HUES6 (cell line): ENCODE measurements around the gene GBX1.
A peak's percentile ranks its signal among the peaks of the same experiment; 100 is the strongest.

Experiments
- H3K27ac ChIP-seq: 2 replicates; pipeline ENCODE4 v1.7.0; 2013; ENCODE audit warnings: low read depth, mild to moderate bottlenecking, low read length, inconsistent platforms
- H3K27me3 ChIP-seq: 2 replicates; pipeline ENCODE4 v1.6.1; 2013; ENCODE audit warnings: low read length; ENCODE audit not compliant: control insufficient read depth, insufficient read depth
- H3K36me3 ChIP-seq: 2 replicates; pipeline ENCODE4 v1.6.1; 2013; ENCODE audit warnings: low read length; ENCODE audit not compliant: control insufficient read depth, insufficient read depth
- H3K4me1 ChIP-seq: 2 replicates; pipeline ENCODE4 v1.6.1; 2013; ENCODE audit warnings: low read length; ENCODE audit not compliant: control insufficient read depth, insufficient read depth
- H3K4me3 ChIP-seq: 2 replicates; pipeline ENCODE4 v1.5.1; 2013; ENCODE audit warnings: low read depth, low read length
- H3K9ac ChIP-seq: one replicate; pipeline ENCODE4 v1.6.1; 2013; ENCODE audit warnings: mild to moderate bottlenecking, low read length
- H3K9me3 ChIP-seq: 2 replicates; pipeline ENCODE4 v1.6.1; 2013; ENCODE audit warnings: low read depth, low read length; ENCODE audit not compliant: control insufficient read depth, insufficient read depth

GBX1 gene

DNA sequence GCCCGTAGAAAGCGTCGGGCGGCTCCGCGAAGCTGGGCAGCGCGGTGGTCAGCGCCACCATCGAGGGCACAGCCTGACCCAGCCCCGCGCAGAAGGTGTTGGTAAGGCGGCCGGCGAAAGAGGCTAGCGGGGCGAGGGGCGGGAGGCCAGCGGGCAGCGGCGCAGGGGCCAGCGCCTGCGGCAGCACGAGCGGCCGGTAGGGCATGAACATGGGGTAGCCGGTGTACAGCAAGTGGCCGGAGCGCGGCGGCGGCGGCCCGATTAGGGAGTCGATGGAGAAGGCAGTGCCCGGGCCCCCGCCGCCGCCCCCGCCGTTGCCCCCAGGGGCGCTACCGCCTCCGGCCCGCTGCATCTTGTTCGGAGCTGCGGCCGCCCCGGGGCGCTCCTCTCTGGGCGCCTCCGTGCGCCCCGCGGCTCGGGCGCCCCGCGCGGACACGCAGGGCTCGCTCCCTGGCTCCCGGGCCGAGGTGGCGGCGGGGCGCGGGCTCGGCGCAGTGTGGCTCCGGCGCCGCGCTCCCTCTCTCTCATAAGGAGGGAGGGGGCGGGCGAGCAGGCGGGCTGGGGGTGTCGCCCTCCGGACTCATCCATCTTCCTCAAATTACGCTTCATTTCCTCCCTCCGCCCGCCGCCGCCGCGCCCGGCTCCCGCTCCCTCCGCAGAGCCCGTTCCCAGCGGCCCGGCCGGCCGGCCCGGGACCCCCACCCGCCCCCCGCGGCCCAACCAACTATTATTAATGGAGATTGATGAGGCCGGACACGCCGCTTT, at the start of gene GBX1:
GBX1 (minus strand) TSS at position 498 of the 765 bp plus-strand sequence; CDS start at position 352, 146 bp downstream.
- Histone ChIP-seq H3K9ac (no peak within 1 kb of the TSS), H3K4me3 (peak within 1 kb of the TSS; percentile 73), H3K9me3 (no peaks in the 10 kb centered on the region), H3K4me1 (peaks cover 8% of the 10 kb centered on the region; the same call in 1 of the 2 replicates), H3K27me3 (peaks cover 99% of the 10 kb centered on the region), H3K27ac (no peak within 1 kb of the TSS), H3K36me3 (no peaks in the 10 kb centered on the region)

DNA sequence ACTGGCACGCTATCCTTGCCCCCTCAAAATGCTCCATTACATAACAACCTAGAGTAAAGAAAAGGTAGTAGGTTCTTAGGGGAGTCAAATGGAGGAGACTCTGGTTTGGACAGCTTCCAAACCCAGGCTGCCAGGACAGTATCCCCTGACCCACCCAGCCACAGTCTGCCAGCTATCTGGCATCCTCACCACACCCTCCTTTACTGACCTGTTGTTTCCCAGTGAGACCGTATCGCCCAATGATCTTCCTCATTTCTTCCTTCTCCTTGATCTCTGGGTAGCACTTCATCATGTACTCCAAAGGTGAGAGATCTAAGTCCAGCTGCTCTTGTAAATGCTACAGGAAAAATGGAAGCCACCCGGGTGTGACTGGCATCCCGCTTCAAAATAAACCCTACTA, 47.9 kb upstream of the GBX1 start:
- Histone ChIP-seq H3K27me3 (no peaks in the 10 kb centered on the region), H3K4me3 (no peak overlapping the region), H3K9ac (no peak overlapping the region), H3K4me1 (0 out of 2 replicates have a peak, but pooled peaks cover 4% of the 10 kb centered on the region), H3K27ac (no peak overlapping the region), H3K9me3 (no peaks in the 10 kb centered on the region), H3K36me3 (peaks cover 82% of the 10 kb centered on the region)

DNA sequence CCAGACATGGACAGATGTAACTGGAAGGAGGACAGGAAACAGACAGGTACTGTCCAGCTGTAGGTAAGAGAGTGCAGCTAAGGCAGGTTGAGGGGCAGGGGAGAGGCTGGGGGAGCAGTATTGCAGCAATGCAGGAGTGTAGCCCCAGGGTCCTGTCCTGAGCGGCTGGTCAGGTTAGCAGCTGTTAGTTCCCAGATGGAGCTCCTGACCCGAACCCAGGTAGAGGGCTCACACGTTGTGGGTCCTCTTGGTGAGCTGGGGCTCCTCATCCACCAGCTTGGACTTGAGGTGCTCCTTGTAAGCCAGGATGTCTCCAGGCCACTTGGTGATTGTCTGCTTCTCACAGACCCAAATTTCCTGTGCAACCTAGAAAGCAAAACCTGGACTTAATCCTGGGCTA, 46.3 kb upstream of the GBX1 start:
- Histone ChIP-seq H3K9me3 (no peaks in the 10 kb centered on the region), H3K9ac (no peak overlapping the region), H3K4me3 (no peak overlapping the region), H3K27me3 (no peaks in the 10 kb centered on the region), H3K4me1 (0 out of 2 replicates have a peak, but pooled peaks cover 4% of the 10 kb centered on the region), H3K36me3 (peaks cover 69% of the 10 kb centered on the region), H3K27ac (no peak overlapping the region)

DNA sequence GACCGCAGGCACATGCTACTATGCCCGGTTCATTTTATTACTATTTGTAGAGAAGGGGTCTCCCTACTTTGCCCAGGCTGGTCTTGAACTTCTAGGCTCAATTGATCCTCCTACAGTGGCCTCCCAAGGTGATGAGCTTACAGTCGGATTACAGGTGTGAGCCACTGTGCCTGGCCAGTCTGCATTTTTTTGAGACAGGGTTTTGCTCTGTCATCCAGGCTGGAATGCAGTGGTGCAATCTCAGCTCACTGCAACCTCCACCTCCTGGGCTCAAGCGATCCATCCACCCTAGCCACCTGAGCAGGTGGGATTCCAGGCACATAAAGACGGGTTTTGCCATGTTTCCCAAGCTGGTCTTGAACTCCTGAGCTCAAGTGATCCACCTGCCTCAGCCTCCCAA, 45.1 kb upstream of the GBX1 start:
- Histone ChIP-seq H3K9me3 (no peaks in the 10 kb centered on the region), H3K4me1 (0 out of 2 replicates have a peak, but pooled peaks cover 4% of the 10 kb centered on the region), H3K27ac (no peak overlapping the region), H3K4me3 (no peak overlapping the region), H3K9ac (no peak overlapping the region), H3K27me3 (no peaks in the 10 kb centered on the region), H3K36me3 (peaks cover 57% of the 10 kb centered on the region)

DNA sequence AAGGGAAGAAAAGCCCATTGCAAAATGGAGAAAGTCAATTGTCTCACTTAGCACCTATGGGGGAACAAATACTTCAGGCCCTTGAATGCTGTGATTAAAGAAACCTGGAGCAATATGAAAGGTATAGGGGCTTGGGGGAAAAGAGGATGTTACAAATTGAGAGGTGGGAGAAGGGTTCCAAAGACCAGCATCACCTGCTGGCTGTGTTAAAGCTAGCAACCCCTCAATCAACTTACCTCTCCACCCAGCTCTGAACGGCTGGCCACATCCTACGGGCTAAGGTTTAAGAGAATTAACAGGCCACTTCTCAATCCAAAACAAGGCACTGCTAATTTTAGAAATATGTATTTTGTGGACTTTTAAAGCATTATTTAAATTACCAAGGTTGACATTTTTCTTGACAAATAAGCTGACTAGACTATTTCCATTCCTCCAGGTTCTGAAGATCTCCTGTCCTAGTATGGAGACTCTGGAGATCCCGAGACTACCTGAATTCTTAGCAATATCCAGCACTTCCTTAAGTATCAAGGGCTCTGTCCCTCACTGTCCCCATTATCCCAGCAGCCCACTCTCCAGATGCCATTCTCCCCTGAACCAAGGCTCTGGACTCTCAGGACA, 43.8 kb upstream of the GBX1 start:
- H3K9me3 ChIP-seq: no peaks in the 10 kb centered on the region
- 0 out of 2 replicates have a peak, but pooled peaks cover 4% of the 10 kb centered on the region for H3K4me1 ChIP-seq
- H3K36me3 ChIP-seq: peaks cover 44% of the 10 kb centered on the region
- no peak overlapping the region for H3K4me3 ChIP-seq
- no peak overlapping the region for H3K27ac ChIP-seq
- H3K27me3 ChIP-seq: no peaks in the 10 kb centered on the region; the same call in 1 of the 2 replicates
- no peak overlapping the region for H3K9ac ChIP-seq

DNA sequence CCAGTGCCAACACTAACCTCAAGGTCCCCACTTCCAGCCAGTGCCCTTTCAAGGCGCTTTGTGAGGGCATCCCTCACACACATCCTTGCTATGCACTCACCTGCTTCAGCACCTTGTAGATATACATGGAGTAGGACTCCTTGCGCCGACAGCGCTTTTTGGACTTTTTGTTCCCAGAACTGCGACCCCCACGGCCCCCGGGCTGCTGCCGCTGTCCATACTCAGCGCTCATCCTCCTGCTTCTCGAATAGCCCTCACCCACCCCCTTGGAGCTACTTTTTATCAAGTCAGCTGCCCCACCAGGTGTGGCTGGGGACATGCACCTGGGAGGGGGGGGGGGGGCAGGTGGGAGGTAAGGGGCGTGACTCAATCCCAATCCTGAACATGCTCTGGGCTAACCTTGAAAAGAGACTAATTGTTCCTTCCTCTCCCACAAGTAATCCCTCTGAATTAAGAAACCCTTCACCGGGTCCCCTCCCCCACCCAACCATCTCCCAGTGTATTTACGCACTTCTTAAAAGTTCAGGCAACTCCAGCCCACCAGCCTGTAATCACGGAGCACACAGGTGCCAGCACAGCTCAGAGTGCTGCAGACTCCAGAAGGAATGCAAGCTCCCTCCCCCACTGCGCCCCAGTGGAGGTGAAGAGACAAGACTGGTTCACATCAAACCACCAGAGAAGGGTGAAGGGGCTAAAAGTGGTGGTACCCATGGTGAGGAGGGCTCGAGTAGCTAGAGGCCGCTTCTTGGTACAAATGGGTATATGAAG, 42.8 kb upstream of the GBX1 start, which contains the start of gene H2BK1:
H2BK1 (minus strand) TSS at position 402 of the 768 bp plus-strand sequence; CDS start at position 232, 170 bp downstream.
- H3K27ac ChIP-seq: no peak within 1 kb of the TSS
- peaks cover 8% of the 10 kb centered on the region; the same call in 1 of the 2 replicates for H3K27me3 ChIP-seq

DNA sequence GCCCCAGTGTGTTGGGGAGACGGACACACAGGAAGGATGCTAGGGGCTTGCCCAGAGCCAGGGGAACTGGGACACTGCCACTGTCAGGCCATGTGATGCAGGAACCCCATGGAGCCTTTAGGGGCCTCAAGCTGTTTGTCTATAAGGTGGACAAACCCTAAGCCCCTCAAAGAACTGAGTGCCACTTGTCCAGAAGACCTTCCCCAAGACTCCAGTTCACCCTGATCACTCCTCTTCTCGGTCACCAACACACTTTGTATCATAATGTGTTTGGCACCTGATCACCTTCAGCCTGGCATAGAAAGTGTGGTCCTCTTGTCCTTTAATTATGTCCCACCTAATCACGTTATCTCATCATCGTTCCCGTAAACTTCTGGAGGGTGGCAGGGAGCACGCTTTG, 42.1 kb upstream of the GBX1 start:
- H3K9me3 ChIP-seq: no peaks in the 10 kb centered on the region
- H3K36me3 ChIP-seq: peaks cover 27% of the 10 kb centered on the region
- no peak overlapping the region for H3K27ac ChIP-seq
- H3K4me1 ChIP-seq: 0 out of 2 replicates have a peak, but pooled peaks cover 4% of the 10 kb centered on the region
- peaks cover 14% of the 10 kb centered on the region; the same call in 1 of the 2 replicates for H3K27me3 ChIP-seq
- H3K4me3 ChIP-seq: no peak overlapping the region
- H3K9ac ChIP-seq: no peak overlapping the region

More for the DNA sequence above, 42.8 kb upstream of the GBX1 start, which contains the start of gene H2BK1:
- H3K4me1 ChIP-seq: 0 out of 2 replicates have a peak, but pooled peaks cover 4% of the 10 kb centered on the region
- no peaks in the 10 kb centered on the region for H3K9me3 ChIP-seq
- peaks cover 34% of the 10 kb centered on the region for H3K36me3 ChIP-seq
- no peak within 1 kb of the TSS for H3K4me3 ChIP-seq
- H3K9ac ChIP-seq: no peak within 1 kb of the TSS

DNA sequence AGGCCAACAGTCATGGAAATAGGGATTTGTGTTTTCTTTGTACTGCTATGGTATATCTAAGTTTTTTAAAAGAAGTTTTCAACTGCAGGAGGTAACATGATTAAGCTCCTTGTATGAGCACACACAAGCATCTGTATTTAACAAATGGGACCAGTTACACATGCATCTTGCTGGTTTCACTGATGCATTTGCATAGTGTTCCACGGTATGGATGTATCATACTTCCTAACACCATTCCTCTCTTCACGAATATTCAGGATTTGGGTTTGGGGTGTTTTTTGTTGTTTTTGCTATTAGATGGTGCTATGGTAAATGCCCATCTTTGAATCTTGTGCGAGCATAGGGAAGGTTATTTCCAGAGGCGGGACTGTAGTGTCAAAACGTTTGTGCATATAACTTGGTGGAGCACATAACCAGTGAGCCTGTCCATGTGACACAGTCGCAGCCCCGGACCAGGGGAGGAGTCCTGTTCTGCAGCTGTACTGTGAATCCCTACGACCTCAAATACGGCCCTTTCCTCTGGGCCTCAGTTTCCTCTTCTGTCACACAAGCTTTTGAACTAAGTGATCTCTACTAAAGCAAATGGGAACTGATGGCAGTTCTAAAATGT, 40.9 kb upstream of the GBX1 start:
- H3K9me3 ChIP-seq: no peaks in the 10 kb centered on the region
- no peak overlapping the region for H3K4me3 ChIP-seq
- no peak overlapping the region for H3K27ac ChIP-seq
- 0 out of 2 replicates have a peak, but pooled peaks cover 4% of the 10 kb centered on the region for H3K4me1 ChIP-seq
- peaks cover 15% of the 10 kb centered on the region for H3K36me3 ChIP-seq
- H3K27me3 ChIP-seq: peaks cover 22% of the 10 kb centered on the region
- no peak overlapping the region for H3K9ac ChIP-seq

DNA sequence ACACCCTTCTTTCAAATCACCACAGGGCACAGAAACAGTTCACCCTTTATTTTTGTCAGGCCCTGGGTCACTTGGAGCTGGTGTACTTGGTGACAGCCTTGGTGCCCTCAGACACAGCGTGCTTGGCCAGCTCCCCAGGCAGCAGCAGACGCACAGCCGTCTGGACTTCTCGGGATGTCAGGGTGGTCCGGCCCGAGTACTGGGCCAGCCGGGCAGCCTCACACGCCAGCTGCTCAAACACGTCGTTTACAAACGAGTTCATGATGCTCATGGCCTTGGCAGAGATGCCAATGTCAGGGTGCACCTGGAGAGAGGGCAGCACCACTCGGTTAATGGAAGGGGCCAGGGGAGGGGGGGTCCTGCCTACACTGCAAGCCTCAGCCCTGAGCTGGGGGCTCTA, 40.3 kb upstream of the GBX1 start:
- Histone ChIP-seq H3K9ac (no peak overlapping the region), H3K27ac (no peak overlapping the region), H3K36me3 (peaks cover 9% of the 10 kb centered on the region), H3K9me3 (no peaks in the 10 kb centered on the region), H3K4me1 (0 out of 2 replicates have a peak, but pooled peaks cover 4% of the 10 kb centered on the region), H3K27me3 (peaks cover 22% of the 10 kb centered on the region), H3K4me3 (no peak overlapping the region)

DNA sequence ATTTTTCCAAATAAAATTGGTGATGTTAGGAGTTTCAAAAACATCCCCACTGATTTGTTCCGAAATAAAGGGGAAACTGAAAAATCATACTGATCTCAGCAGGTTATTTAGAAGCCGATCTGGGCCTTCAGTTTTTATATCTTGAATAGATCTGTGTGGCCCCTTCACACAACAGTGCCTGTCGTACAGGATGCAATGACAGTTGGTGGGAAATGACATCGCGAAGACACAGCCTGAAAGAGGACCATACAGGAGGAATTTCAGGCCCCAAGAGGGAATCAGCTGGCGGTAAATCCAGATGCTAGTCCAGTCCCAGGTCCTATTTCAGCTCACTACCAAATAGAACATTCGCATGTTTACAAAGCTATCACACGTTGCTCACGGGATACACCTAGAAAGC, 39.8 kb upstream of the GBX1 start:
- peaks cover 4% of the 10 kb centered on the region; the same call in 1 of the 2 replicates for H3K36me3 ChIP-seq
- no peak overlapping the region for H3K4me3 ChIP-seq
- peaks cover 22% of the 10 kb centered on the region for H3K27me3 ChIP-seq
- H3K4me1 ChIP-seq: 0 out of 2 replicates have a peak, but pooled peaks cover 4% of the 10 kb centered on the region
- no peaks in the 10 kb centered on the region for H3K9me3 ChIP-seq
- H3K9ac ChIP-seq: no peak overlapping the region
- no peak overlapping the region for H3K27ac ChIP-seq
